T-helper 2 cell treated with Interferon-gamma antibody and Interleukin-4, amounts not matched to agents 5 μg/mL and 100 μg/mL, for 36 hours (primary cell): ENCODE data around the gene MTMR12.
A peak's percentile ranks its signal among the peaks of the same experiment; 100 is the strongest.

Experiments used
- DNase-seq: peaks from one replicate; pipeline ENCODE4 v3.0.0; 2021; ENCODE audit warnings: low spot score
- H3K27ac Mint-ChIP-seq: one replicate; pipeline ENCODE4 v1.8.0; 2021; ENCODE audit warnings: mild to moderate bottlenecking, mixed read lengths
- H3K27me3 Mint-ChIP-seq: one replicate; pipeline ENCODE4 v1.8.0; 2021; ENCODE audit warnings: low read depth, mixed read lengths
- H3K36me3 Mint-ChIP-seq: one replicate; pipeline ENCODE4 v1.8.0; 2021; ENCODE audit warnings: low read depth, mixed read lengths
- H3K4me1 Mint-ChIP-seq: one replicate; pipeline ENCODE4 v1.8.0; 2021; ENCODE audit warnings: low read depth, mixed read lengths
- H3K4me3 Mint-ChIP-seq: one replicate; pipeline ENCODE4 v1.8.0; 2022; ENCODE audit warnings: mild to moderate bottlenecking, moderate library complexity, mixed read lengths
- H3K9me3 Mint-ChIP-seq: one replicate; pipeline ENCODE4 v1.8.0; 2021; ENCODE audit warnings: mixed read lengths

Gene MTMR12, protein sequence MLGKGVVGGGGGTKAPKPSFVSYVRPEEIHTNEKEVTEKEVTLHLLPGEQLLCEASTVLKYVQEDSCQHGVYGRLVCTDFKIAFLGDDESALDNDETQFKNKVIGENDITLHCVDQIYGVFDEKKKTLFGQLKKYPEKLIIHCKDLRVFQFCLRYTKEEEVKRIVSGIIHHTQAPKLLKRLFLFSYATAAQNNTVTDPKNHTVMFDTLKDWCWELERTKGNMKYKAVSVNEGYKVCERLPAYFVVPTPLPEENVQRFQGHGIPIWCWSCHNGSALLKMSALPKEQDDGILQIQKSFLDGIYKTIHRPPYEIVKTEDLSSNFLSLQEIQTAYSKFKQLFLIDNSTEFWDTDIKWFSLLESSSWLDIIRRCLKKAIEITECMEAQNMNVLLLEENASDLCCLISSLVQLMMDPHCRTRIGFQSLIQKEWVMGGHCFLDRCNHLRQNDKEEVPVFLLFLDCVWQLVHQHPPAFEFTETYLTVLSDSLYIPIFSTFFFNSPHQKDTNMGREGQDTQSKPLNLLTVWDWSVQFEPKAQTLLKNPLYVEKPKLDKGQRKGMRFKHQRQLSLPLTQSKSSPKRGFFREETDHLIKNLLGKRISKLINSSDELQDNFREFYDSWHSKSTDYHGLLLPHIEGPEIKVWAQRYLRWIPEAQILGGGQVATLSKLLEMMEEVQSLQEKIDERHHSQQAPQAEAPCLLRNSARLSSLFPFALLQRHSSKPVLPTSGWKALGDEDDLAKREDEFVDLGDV

DNA sequence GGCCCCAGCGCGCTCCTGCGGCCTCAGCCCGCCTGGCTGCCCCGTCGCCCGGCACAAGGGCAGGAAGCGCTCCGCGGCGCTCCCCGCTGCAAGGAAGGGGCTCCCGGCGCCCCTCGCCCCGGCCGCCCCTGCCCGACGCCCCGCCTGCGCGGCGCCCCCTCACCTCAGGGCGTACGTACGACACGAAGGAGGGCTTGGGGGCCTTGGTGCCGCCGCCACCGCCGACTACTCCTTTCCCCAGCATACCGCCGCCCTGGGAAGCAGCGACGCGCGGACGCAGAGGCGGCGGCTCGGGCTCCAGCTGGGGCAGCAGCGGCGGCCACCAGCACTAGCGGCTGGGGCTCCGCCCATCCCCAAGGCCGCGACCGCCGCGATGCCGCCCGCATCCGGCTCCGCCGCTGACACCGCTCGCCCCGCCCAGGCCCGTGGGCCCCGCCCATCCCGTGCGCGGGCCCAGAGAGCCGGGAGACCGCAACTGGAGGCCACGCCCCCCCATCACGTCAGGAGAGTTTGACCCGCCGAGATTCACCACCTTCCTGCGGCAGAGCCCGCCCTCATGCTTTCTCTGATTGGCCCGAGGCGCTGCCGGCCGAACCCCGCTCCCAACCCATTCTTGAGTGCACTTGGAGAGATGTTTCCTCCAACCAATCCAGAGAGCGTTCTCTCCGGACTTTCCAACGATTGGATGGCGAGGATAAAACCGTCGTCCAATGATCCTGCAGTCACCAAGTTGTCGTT is at the start of gene MTMR12:
Gene MTMR12 (minus strand): TSS at position 345 of the 738 bp plus-strand sequence. CDS start 101 bp downstream, at position 244.
- Mint-ChIP-seq H3K9me3 (no peaks in the 10 kb centered on the region), H3K36me3 (peaks cover 23% of the 10 kb centered on the region), H3K4me3 (peak within 1 kb of the TSS; percentile 91), H3K27me3 (no peaks in the 10 kb centered on the region), H3K27ac (peak within 1 kb of the TSS; percentile 95), H3K4me1 (peaks cover 19% of the 10 kb centered on the region)
- peak; percentile 100 for DNase-seq

DNA sequence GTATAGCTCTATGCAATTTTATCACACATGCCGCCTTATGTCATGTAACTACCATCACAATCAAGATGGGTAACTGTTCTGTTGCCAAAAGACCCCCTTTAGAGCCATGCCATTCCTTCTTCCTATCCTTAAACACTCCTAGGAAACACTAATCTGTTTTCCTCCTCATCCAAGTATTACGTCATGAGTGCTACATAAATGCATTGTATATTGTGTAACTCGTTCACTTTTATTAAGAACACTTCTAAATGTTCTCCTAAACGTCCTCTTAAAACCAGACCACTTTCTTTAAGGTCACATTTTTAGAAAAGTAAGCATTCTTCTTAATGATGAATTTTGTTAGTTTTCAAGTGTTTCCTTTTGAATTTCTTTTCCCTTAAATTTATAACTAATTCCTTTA is 49.8 kb upstream of the MTMR12 start:
- Mint-ChIP-seq H3K27ac (no peak overlapping the region), H3K36me3 (peaks cover 39% of the 10 kb centered on the region), H3K9me3 (no peaks in the 10 kb centered on the region), H3K27me3 (no peaks in the 10 kb centered on the region), H3K4me3 (no peak overlapping the region), H3K4me1 (no peaks in the 10 kb centered on the region)
- no peak for DNase-seq

DNA sequence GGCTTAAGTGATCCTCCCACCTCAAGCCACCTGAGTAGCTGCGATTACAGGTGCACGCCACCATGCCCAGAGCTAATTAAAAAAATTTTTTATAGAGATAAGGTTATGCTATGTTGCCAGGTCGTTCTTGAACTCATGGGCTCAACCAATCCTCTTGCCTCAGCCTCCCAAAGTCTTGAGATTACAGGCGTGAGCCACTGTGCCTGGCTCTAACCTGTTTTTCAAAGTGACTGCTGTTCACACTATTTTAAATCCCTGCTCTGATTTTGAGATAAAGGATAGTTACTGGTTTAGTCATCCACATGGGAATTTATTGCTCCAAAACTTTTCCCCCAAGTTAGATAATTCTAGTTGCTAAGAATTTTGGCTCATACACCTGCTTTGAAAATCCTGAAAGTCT is 48.2 kb upstream of the MTMR12 start:
- Mint-ChIP-seq H3K9me3 (no peaks in the 10 kb centered on the region), H3K27me3 (no peaks in the 10 kb centered on the region), H3K4me1 (no peaks in the 10 kb centered on the region), H3K36me3 (peaks cover 42% of the 10 kb centered on the region), H3K27ac (no peak overlapping the region), H3K4me3 (no peak overlapping the region)
- DNase-seq: no peak

DNA sequence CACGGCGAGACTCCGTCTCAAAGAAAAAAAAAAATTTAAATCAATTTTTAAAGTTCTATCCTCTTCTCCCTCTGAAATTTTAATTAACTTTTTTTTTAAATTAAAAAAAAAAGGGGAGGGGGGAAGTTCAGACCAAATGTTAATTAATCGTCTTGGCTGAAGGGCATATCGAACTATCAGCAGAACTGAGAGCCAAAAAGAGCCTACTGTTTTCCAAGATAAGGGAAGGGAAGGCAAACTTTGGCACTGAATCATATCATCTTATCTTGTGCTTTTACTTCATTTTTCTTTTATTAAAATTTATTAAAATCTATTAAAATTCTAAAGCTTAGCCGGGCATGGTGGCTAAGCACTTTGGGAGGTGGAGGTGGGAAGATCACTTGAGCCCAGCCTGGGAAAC is 45.9 kb upstream of the MTMR12 start:
- peaks cover 55% of the 10 kb centered on the region for H3K36me3 Mint-ChIP-seq

DNA sequence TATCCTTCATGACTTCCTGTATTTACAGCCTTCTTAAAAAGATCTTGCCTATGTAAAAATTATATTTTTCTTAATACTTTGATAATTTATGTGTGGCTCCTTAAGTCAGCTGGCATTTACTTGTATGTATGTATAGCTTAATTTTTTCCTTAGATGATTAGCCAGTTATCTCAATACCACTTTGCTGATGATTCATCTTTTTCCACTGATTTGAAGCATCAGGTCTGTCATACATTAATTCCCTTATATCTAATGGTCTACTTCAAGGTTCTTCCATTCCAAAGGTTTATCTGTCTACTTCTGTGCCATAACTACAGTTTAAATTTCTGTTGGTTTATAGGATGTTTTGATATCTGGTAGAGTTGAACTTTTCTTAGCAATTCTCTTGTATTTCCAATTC is 44.9 kb upstream of the MTMR12 start:
- no peaks in the 10 kb centered on the region for H3K4me1 Mint-ChIP-seq
- no peak overlapping the region for H3K27ac Mint-ChIP-seq
- H3K36me3 Mint-ChIP-seq: peaks cover 50% of the 10 kb centered on the region
- H3K4me3 Mint-ChIP-seq: no peak overlapping the region
- H3K9me3 Mint-ChIP-seq: no peaks in the 10 kb centered on the region
- no peak for DNase-seq
- H3K27me3 Mint-ChIP-seq: no peaks in the 10 kb centered on the region

More for the DNA sequence above, 45.9 kb upstream of the MTMR12 start:
- no peak for DNase-seq
- no peaks in the 10 kb centered on the region for H3K9me3 Mint-ChIP-seq
- no peak overlapping the region for H3K27ac Mint-ChIP-seq
- H3K27me3 Mint-ChIP-seq: no peaks in the 10 kb centered on the region
- no peak overlapping the region for H3K4me3 Mint-ChIP-seq
- H3K4me1 Mint-ChIP-seq: no peaks in the 10 kb centered on the region

DNA sequence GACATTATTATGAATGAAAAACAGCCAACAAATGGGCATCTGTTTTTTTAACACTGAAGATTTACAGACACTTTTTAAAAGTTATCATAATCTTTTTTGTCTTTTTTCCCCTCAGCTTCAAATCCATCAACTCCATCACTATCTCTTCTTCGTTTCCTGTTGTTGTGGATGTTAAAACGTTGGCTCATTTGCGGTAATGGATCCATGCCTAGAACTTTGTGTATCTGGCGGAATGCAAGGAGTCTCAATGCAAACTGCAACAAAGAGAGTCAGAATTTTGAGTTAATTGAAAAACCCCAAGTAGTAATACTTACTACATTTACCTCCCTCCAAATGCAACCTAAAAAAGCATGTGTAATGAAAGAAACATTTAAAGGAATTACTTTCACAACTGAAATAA is 42.9 kb upstream of the MTMR12 start:
- no peak overlapping the region for H3K27ac Mint-ChIP-seq
- DNase-seq: no peak
- H3K36me3 Mint-ChIP-seq: peaks cover 40% of the 10 kb centered on the region
- no peaks in the 10 kb centered on the region for H3K27me3 Mint-ChIP-seq
- H3K4me3 Mint-ChIP-seq: no peak overlapping the region
- H3K9me3 Mint-ChIP-seq: no peaks in the 10 kb centered on the region
- H3K4me1 Mint-ChIP-seq: no peaks in the 10 kb centered on the region

DNA sequence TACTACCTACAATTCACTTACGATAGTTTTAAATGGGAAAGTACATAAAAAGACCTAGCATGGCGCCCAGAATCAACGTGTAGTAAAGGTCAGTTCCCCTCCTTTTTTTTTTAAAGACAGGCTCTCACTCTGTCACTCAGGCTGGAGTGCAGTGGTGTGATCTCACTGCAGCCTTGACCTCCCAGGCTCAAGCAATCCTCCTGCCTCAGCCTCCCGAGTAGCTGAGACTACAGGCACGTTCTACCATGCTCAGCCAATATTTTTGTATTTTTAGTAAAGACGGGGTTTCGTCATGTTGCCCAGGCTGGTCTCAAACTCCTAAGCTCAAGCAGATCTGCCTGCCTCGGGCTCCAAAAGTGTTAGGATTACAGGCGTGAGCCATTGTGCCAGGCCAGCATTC is 40.7 kb upstream of the MTMR12 start:
- H3K4me3 Mint-ChIP-seq: no peak overlapping the region

DNA sequence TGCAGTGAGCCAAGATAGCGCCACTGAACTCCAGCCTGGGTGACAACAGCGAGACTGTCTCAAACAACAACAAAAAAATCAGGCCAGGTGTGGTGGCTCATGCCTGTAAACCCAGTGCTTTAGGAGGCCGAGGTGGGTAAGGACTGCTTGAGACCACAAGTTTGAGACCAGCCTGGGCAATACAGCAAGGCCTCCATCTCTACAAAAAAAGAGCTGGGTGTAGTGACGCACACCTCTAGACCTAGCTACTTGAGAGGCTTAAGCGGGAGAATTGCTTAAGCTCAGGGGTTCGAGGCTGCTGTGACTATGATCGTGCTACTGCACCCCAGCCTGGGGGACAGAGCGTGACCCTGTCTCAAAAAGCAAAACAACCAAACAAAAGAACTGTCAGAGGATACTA is 39.9 kb upstream of the MTMR12 start:
- peaks cover 14% of the 10 kb centered on the region for H3K9me3 Mint-ChIP-seq
- H3K27ac Mint-ChIP-seq: no peak overlapping the region
- H3K4me3 Mint-ChIP-seq: no peak overlapping the region
- DNase-seq: no peak
- H3K36me3 Mint-ChIP-seq: peaks cover 22% of the 10 kb centered on the region
- H3K4me1 Mint-ChIP-seq: no peaks in the 10 kb centered on the region
- no peaks in the 10 kb centered on the region for H3K27me3 Mint-ChIP-seq

More for the DNA sequence above, 40.7 kb upstream of the MTMR12 start:
- Mint-ChIP-seq H3K36me3 (peaks cover 25% of the 10 kb centered on the region), H3K4me1 (no peaks in the 10 kb centered on the region), H3K9me3 (peaks cover 7% of the 10 kb centered on the region), H3K27ac (no peak overlapping the region), H3K27me3 (no peaks in the 10 kb centered on the region)
- no peak for DNase-seq

DNA sequence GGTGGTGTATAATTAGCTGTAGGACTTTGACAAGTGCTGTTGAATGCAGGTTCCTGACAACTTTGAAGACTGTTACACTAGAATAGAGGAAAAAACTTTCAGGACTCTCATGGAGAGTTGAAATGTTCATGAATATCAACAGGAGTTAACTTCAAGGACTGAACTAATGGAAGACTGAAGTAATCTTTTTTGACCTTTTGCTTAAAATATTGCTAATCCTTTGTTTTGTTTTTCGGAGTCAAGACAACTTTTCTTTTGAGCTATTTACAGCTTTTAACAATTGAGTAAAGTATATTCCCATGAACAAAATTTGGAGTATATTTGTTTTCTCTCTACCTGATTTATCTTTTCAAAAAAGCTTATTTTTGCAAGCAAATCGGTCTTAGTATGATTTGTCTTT is 34.1 kb upstream of the MTMR12 start:
- Mint-ChIP-seq H3K4me3 (no peak overlapping the region), H3K4me1 (no peaks in the 10 kb centered on the region), H3K27me3 (no peaks in the 10 kb centered on the region), H3K9me3 (peaks cover 32% of the 10 kb centered on the region), H3K27ac (no peak overlapping the region), H3K36me3 (peaks cover 2% of the 10 kb centered on the region)
- no peak for DNase-seq

DNA sequence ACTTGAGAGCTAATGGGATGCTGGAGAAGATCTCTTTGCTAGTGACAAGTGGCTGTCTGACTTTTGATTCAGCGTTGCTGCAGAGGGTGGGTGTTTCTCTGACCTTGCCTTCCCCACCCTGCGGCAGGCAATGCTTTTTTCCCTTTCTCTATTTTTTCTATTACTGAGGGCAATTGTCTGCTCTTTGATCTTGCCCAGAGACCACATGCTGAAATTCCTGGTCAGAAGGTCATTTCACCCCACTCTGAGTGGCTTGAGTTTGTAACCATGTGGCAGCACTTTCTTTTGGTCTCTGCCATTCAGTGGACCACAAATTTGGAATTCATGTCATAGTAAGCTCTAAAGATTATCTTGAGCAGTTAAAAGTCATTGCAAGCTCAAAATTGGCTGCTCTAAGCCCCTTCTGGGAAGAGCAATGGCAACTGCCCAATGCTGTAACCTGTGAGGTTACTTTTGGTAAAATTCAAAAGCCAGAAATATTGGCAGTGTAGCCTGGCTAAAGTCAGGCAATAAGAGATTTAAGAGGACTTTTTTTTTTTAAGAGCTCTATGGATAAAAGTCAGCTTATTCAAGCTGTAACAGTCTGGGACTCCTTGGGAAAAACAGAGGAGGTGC is 30.4 kb upstream of the MTMR12 start:
- Mint-ChIP-seq H3K27me3 (no peaks in the 10 kb centered on the region), H3K4me1 (no peaks in the 10 kb centered on the region), H3K27ac (no peak overlapping the region), H3K4me3 (no peak overlapping the region), H3K9me3 (peaks cover 45% of the 10 kb centered on the region), H3K36me3 (peaks cover 2% of the 10 kb centered on the region)
- DNase-seq: no peak

DNA sequence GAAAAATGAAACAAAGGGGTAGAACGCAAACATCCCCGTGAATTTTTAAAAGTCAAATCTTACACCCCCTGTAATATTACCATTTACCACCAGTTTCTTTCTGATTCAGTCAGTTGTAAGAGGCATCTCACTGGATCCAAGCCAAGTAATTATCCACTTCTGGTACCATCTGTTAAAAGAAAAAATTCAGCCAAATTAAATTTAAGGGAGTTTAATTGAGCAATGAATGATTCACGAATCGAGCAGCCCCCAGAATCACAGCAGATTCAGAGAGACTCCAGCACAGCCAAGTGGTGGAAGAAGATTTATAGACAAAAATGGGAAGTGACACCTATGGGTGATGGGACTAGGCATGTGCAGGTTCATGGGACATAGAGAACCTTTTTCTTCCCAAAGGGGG is 29.9 kb upstream of the MTMR12 start:
- DNase-seq: no peak
- Mint-ChIP-seq H3K36me3 (peaks cover 2% of the 10 kb centered on the region), H3K4me1 (no peaks in the 10 kb centered on the region), H3K9me3 (peaks cover 43% of the 10 kb centered on the region), H3K27ac (no peak overlapping the region), H3K4me3 (no peak overlapping the region), H3K27me3 (no peaks in the 10 kb centered on the region)

DNA sequence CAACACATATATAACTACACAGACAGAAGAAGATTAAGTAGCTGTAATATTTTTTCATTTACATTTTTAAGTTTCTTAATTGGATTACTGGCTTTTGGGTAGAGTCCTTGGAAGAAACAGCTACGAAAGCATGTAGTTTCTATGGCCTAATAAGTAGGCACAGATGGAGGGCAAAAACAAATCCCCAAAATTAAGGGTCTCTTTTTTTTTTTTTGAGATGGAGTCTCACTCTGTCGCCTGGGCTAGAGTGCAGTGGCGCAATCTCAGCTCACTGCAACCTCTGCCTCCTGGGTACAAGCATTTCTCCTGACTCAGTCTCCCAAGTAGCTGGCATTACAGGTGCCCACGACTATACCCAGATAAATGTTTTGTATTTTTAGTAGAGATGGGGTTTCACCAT is 27.1 kb upstream of the MTMR12 start:
- no peak for DNase-seq
- H3K36me3 Mint-ChIP-seq: peaks cover 2% of the 10 kb centered on the region
- no peaks in the 10 kb centered on the region for H3K4me1 Mint-ChIP-seq
- no peak overlapping the region for H3K27ac Mint-ChIP-seq
- H3K9me3 Mint-ChIP-seq: peaks cover 41% of the 10 kb centered on the region
- H3K27me3 Mint-ChIP-seq: no peaks in the 10 kb centered on the region
- H3K4me3 Mint-ChIP-seq: no peak overlapping the region

DNA sequence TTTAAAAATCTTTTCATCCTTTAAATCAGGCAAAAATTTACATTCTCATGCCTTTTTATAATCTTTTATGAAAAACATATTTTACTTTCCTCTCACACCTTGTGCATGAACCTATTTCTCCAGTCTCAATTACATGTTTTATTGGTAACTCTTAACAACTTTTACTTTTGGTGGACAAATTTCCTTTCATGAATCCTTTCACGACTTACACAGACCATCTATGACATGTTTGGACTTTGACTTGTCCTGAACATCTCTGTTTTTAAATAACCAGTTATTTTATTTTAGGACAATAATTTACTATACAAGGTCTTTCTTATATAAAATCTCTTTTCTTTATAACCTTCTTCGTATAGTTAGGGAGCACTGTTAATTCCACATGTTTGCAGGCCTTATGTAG is 26.5 kb upstream of the MTMR12 start:
- Mint-ChIP-seq H3K27me3 (no peaks in the 10 kb centered on the region), H3K27ac (no peak overlapping the region), H3K9me3 (peaks cover 38% of the 10 kb centered on the region), H3K4me1 (no peaks in the 10 kb centered on the region), H3K4me3 (no peak overlapping the region), H3K36me3 (peaks cover 2% of the 10 kb centered on the region)
- no peak for DNase-seq
